SU-DHL-6 (cell line): Measurements from ENCODE around the gene POLG.

Source experiments
- H2AFZ ChIP-seq: fragments of 200-600 bp; sonication (generic); 2 replicates; pipeline ENCODE4 v1.6.1; 2014; ENCODE audit warnings: low read depth, mild to moderate bottlenecking, moderate library complexity, mixed read lengths, antibody characterized with exemption, low read length; ENCODE audit not compliant: severe bottlenecking
- H3F3A ChIP-seq: fragments of 200-600 bp; shearing (Covaris generic); 2 replicates; pipeline ENCODE4 v1.6.0; 2016; ENCODE audit warnings: antibody characterized with exemption, mild to moderate bottlenecking; ENCODE audit not compliant: insufficient read depth
- H3K27ac ChIP-seq: fragments of 200-600 bp; sonication (generic); 2 replicates; pipeline ENCODE4 v1.5.1; 2016; ENCODE audit warnings: low read depth, mild to moderate bottlenecking, low read length, moderate library complexity, mixed read lengths
- H3K27me3 ChIP-seq: fragments of 200-600 bp; sonication (generic), shearing (Covaris generic); 2 replicates; pipeline ENCODE4 v1.6.0; 2014; ENCODE audit warnings: mild to moderate bottlenecking, low read length
- H3K36me3 ChIP-seq: fragments of 200-600 bp; sonication (generic); 2 replicates; pipeline ENCODE4 v1.6.1; 2014; ENCODE audit warnings: mild to moderate bottlenecking, low read length, mixed read lengths
- H3K4me2 ChIP-seq: fragments of 300-600, 200-600 bp; shearing (Covaris generic), sonication (generic); 2 replicates; pipeline ENCODE4 v1.6.0; 2014; ENCODE audit warnings: low read length, low read depth, mild to moderate bottlenecking; ENCODE audit not compliant: poor library complexity, severe bottlenecking
- H3K4me3 ChIP-seq: fragments of 200-600 bp; sonication (generic); 2 replicates; pipeline ENCODE4 v1.5.1; 2014; ENCODE audit warnings: antibody characterized with exemption, low read length, mild to moderate bottlenecking, mixed read lengths; ENCODE audit not compliant: insufficient read depth, poor library complexity, severe bottlenecking
- H3K79me2 ChIP-seq: fragments of 200-600 bp; sonication (generic); 2 replicates; pipeline ENCODE4 v1.6.1; 2014; ENCODE audit warnings: mild to moderate bottlenecking, low read length, moderate library complexity; ENCODE audit not compliant: insufficient read depth
- H3K9ac ChIP-seq: fragments of 200-600 bp; sonication (generic); 2 replicates; pipeline ENCODE4 v1.7.0; 2014; ENCODE audit warnings: mild to moderate bottlenecking, low read length
- H3K9me2 ChIP-seq: fragments of 200-600 bp; sonication (generic); replicated peaks from 2 replicates; pipeline ENCODE4 v1.6.1; 2014; ENCODE audit warnings: low read length; ENCODE audit not compliant: insufficient read depth
- H3K9me3 ChIP-seq: fragments of 200-600 bp; sonication (generic); 2 replicates; pipeline ENCODE4 v1.6.1; 2014; ENCODE audit warnings: low read length, mixed read lengths; ENCODE audit not compliant: insufficient read depth
- H4K20me1 ChIP-seq: fragments of 200-600 bp; sonication (generic); 2 replicates; pipeline ENCODE4 v1.6.1; 2014; ENCODE audit warnings: low read depth, mild to moderate bottlenecking, antibody characterized with exemption, low read length, moderate library complexity, mixed read lengths
- CTCF ChIP-seq: fragments of 200-600 bp; sonication (generic); IDR thresholded peaks from one replicate; pipeline ENCODE4 v1.5.1; 2017; ENCODE audit warnings: antibody characterized with exemption, mild to moderate bottlenecking, low read length, moderate library complexity; ENCODE audit not compliant: insufficient read depth, poor library complexity, severe bottlenecking
- EZH2phosphoT487 ChIP-seq: fragments of 200-600 bp; sonication (generic), shearing (Covaris generic); conservative IDR thresholded peaks from 2 replicates; pipeline ENCODE4 v1.6.1; 2018; ENCODE audit warnings: mild to moderate bottlenecking, antibody characterized with exemption, low read length, moderate library complexity, mixed read lengths

The POLG gene

GRCh38 chr15:89330881-89331595 is 3.6 kb downstream of the POLG start:
- no peak overlapping the region for H3K9ac ChIP-seq
- no peaks in the 10 kb centered on the region for H3K27me3 ChIP-seq
- peaks cover 16% of the 10 kb centered on the region for H3K36me3 ChIP-seq
- H3K79me2 ChIP-seq: peaks cover 38% of the 10 kb centered on the region
- peaks cover 14% of the 10 kb centered on the region for H4K20me1 ChIP-seq
- no peak for TF ChIP-seq EZH2phosphoT487
- no peak for TF ChIP-seq CTCF
- H3K27ac ChIP-seq: no peak overlapping the region
- H3K9me2 ChIP-seq: no peaks in the 10 kb centered on the region
- no peak overlapping the region for H3K4me2 ChIP-seq
- no peak overlapping the region for H3K4me3 ChIP-seq
- no peak overlapping the region for H2AFZ ChIP-seq
- H3F3A ChIP-seq: peaks cover 10% of the 10 kb centered on the region
- no peaks in the 10 kb centered on the region for H3K9me3 ChIP-seq

- H3F3A ChIP-seq: peaks cover under 1% of the 10 kb centered on the region; the same call in 1 of the 2 replicates
- no peak for TF ChIP-seq EZH2phosphoT487
- TF ChIP-seq CTCF: no peak
- no peak overlapping the region for H3K27ac ChIP-seq
- no peaks in the 10 kb centered on the region for H3K27me3 ChIP-seq
- H3K36me3 ChIP-seq: peaks cover 16% of the 10 kb centered on the region
- H3K4me2 ChIP-seq: no peak overlapping the region
- H3K79me2 ChIP-seq: peaks cover 38% of the 10 kb centered on the region
- H4K20me1 ChIP-seq: peaks cover 14% of the 10 kb centered on the region
- H3K9me3 ChIP-seq: no peaks in the 10 kb centered on the region
- H2AFZ ChIP-seq: no peak overlapping the region
- no peaks in the 10 kb centered on the region for H3K9me2 ChIP-seq
- H3K9ac ChIP-seq: no peak overlapping the region
- H3K4me3 ChIP-seq: no peak overlapping the region
Measured at GRCh38 chr15:89330119-89330518, 4.5 kb downstream of the POLG start.

GRCh38 chr15:89329329-89330084 is 5.1 kb downstream of the POLG start:
- Histone ChIP-seq H3K4me3 (no peak overlapping the region), H3K4me2 (no peak overlapping the region), H3K27ac (no peak overlapping the region), H3K79me2 (peaks cover 38% of the 10 kb centered on the region), H3K36me3 (peaks cover 16% of the 10 kb centered on the region), H3K9ac (no peak overlapping the region), H3K9me2 (no peaks in the 10 kb centered on the region), H4K20me1 (peaks cover 14% of the 10 kb centered on the region), H3K9me3 (no peaks in the 10 kb centered on the region), H2AFZ (no peak overlapping the region), H3F3A (no peaks in the 10 kb centered on the region), H3K27me3 (no peaks in the 10 kb centered on the region)
- TF ChIP-seq EZH2phosphoT487 (no peak), CTCF (no peak)
